Neural cell (in vitro differentiated cells): ENCODE results near the gene MAPK1IP1L. TPM values are rescaled to one million over a fixed set of nuclear protein-coding genes. Genes with fewer than 3 reads are reported as not detected.
"Not testable (repeated sequence)": the region's sequence is repeated elsewhere in the genome, so short reads cannot be mapped to it uniquely, and the experiment has no call there.

Experiments
- H2AFZ ChIP-seq: fragments of 200-600, 300-800 bp; sonication (generic), shearing (Covaris generic); 2 replicates; pipeline ENCODE4 v1.6.0; 2014; ENCODE audit warnings: low read depth, mild to moderate bottlenecking, antibody characterized with exemption, low read length, moderate library complexity
- H3F3A ChIP-seq: fragments of 200-600 bp; shearing (Covaris generic); 2 replicates; pipeline ENCODE4 v1.6.1; 2016; ENCODE audit warnings: mild to moderate bottlenecking, moderate library complexity, mixed read lengths, antibody characterized with exemption, low read length; ENCODE audit not compliant: insufficient read depth, poor library complexity, severe bottlenecking
- H3K27ac ChIP-seq: fragments of 200-600, 300-800 bp; sonication (generic), shearing (Covaris generic); 2 replicates; pipeline ENCODE4 v1.5.1; 2014; ENCODE audit warnings: mild to moderate bottlenecking, low read length, moderate library complexity
- H3K27me3 ChIP-seq: fragments of 300-800, 200-600 bp; sonication (generic), shearing (Covaris generic); 2 replicates; pipeline ENCODE4 v1.6.0; 2014; ENCODE audit warnings: mild to moderate bottlenecking, low read depth, low read length, moderate library complexity; ENCODE audit not compliant: insufficient read depth
- H3K36me3 ChIP-seq: fragments of 300-800, 200-600 bp; sonication (generic), shearing (Covaris generic); 2 replicates; pipeline ENCODE4 v1.5.1; 2014; ENCODE audit warnings: mild to moderate bottlenecking, antibody characterized with exemption, low read length, moderate library complexity; ENCODE audit not compliant: insufficient read depth
- H3K4me2 ChIP-seq: fragments of 300-800, 200-600 bp; sonication (generic), shearing (Covaris generic); 2 replicates; pipeline ENCODE4 v1.6.0; 2014; ENCODE audit warnings: mild to moderate bottlenecking, low read length
- H3K4me3 ChIP-seq: fragments of 300-800, 200-600 bp; sonication (generic), shearing (Covaris generic); 2 replicates; pipeline ENCODE4 v1.5.1; 2014; ENCODE audit warnings: mild to moderate bottlenecking, low read length, moderate library complexity
- H3K79me2 ChIP-seq: fragments of 200-600 bp; shearing (Covaris generic); replicated peaks from 2 replicates; pipeline ENCODE4 v1.6.0; 2014; ENCODE audit warnings: mild to moderate bottlenecking, low read length, moderate library complexity; ENCODE audit not compliant: insufficient read depth
- H3K9ac ChIP-seq: fragments of 300-800, 200-600 bp; sonication (generic), shearing (Covaris generic); 2 replicates; pipeline ENCODE4 v1.6.1; 2016; ENCODE audit warnings: mild to moderate bottlenecking, low read length, mixed read lengths
- H3K9me2 ChIP-seq: fragments of 200-600 bp; shearing (Covaris generic); 2 replicates; pipeline ENCODE4 v1.6.1; 2016; ENCODE audit warnings: mild to moderate bottlenecking, low read length, mixed read lengths; ENCODE audit not compliant: insufficient read depth
- H3K9me3 ChIP-seq: fragments of 200-600, 300-800 bp; sonication (generic), shearing (Covaris generic); 2 replicates; pipeline ENCODE4 v1.6.1; 2016; ENCODE audit warnings: mild to moderate bottlenecking, mixed run types, low read length, moderate library complexity, mixed read lengths
- H4K20me1 ChIP-seq: fragments of 200-600 bp; shearing (Covaris generic); 2 replicates; pipeline ENCODE4 v1.6.1; 2016; ENCODE audit warnings: mild to moderate bottlenecking, mixed run types; ENCODE audit not compliant: insufficient read depth
- EP300 ChIP-seq: fragments of 450-650 bp; conservative IDR thresholded peaks from 2 replicates; pipeline ENCODE4 v1.6.1; 2014; ENCODE audit warnings: antibody characterized with exemption, mild to moderate bottlenecking, moderate library complexity; ENCODE audit not compliant: poor library complexity, severe bottlenecking
- EZH2 ChIP-seq: fragments of 200-600, 300-800 bp; shearing (Covaris generic), sonication (generic); IDR thresholded peaks from 2 replicates; pipeline ENCODE4 v1.6.1; 2014; ENCODE audit warnings: antibody characterized with exemption, low read length, borderline replicate concordance, mild to moderate bottlenecking; ENCODE audit not compliant: insufficient read depth, poor library complexity, severe bottlenecking
- MXI1 ChIP-seq: fragments of 450-650 bp; conservative IDR thresholded peaks from 2 replicates; pipeline ENCODE4 v1.6.1; 2014; ENCODE audit warnings: antibody characterized with exemption, mild to moderate bottlenecking; ENCODE audit not compliant: poor library complexity, severe bottlenecking
- POLR2AphosphoS5 ChIP-seq: IDR thresholded peaks from 2 replicates; pipeline ENCODE4 v1.6.1; 2012
- RAD21 ChIP-seq: fragments of 450-650 bp; conservative IDR thresholded peaks from 2 replicates; pipeline ENCODE4 v1.6.1; 2014; ENCODE audit warnings: antibody characterized with exemption, mild to moderate bottlenecking, moderate library complexity
- REST ChIP-seq: IDR thresholded peaks from 2 replicates; pipeline ENCODE4 v1.6.1; 2012; ENCODE audit warnings: borderline replicate concordance
- SMC3 ChIP-seq: fragments of 450-650 bp; conservative IDR thresholded peaks from 2 replicates; pipeline ENCODE4 v1.6.1; 2014; ENCODE audit warnings: antibody characterized with exemption, mild to moderate bottlenecking, moderate library complexity; ENCODE audit not compliant: poor library complexity
- TAF1 ChIP-seq: IDR thresholded peaks from 2 replicates; pipeline ENCODE4 v1.6.1; 2012; ENCODE audit warnings: low read depth
- polyA plus RNA-seq: library from polyadenylated mRNA; depleted of rRNA; stranded (reverse); fragments of >200 nt; gene quantifications from 2 replicates; pipeline ENCODE4 v1.2.3, GENCODE V29; 2014
- TF ChIP-seq, protein P1 (sequence below): fragments of 450-650 bp; IDR thresholded peaks from 2 replicates; pipeline ENCODE4 v1.5.1; 2014; ENCODE audit warnings: antibody characterized with exemption, mild to moderate bottlenecking, moderate library complexity; ENCODE audit not compliant: poor library complexity, severe bottlenecking

Gene MAPK1IP1L
- polyA plus RNA-seq, 1 donor from 2014 or later = 35.4 TPM

- Histone ChIP-seq H3K9me3 (no peaks in the 10 kb centered on the region), H2AFZ (no peak overlapping the region), H4K20me1 (no peaks in the 10 kb centered on the region), H3K4me2 (peak overlapping the region; percentile 92), H3F3A (no peaks in the 10 kb centered on the region), H3K9ac (peak overlapping the region; percentile 82), H3K27me3 (no peaks in the 10 kb centered on the region), H3K4me3 (peak overlapping the region; percentile 79), H3K36me3 (peaks cover 3% of the 10 kb centered on the region), H3K9me2 (no peaks in the 10 kb centered on the region), H3K27ac (peak overlapping the region; percentile 90), H3K79me2 (peaks cover 68% of the 10 kb centered on the region)
- TF ChIP-seq MXI1 (no peak), SMC3 (no peak), POLR2AphosphoS5 (no peak), REST (no peak), TAF1 (no peak), RAD21 (no peak), EZH2 (no peak)
- TF ChIP-seq, protein P1, sequence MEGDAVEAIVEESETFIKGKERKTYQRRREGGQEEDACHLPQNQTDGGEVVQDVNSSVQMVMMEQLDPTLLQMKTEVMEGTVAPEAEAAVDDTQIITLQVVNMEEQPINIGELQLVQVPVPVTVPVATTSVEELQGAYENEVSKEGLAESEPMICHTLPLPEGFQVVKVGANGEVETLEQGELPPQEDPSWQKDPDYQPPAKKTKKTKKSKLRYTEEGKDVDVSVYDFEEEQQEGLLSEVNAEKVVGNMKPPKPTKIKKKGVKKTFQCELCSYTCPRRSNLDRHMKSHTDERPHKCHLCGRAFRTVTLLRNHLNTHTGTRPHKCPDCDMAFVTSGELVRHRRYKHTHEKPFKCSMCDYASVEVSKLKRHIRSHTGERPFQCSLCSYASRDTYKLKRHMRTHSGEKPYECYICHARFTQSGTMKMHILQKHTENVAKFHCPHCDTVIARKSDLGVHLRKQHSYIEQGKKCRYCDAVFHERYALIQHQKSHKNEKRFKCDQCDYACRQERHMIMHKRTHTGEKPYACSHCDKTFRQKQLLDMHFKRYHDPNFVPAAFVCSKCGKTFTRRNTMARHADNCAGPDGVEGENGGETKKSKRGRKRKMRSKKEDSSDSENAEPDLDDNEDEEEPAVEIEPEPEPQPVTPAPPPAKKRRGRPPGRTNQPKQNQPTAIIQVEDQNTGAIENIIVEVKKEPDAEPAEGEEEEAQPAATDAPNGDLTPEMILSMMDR = no peak
Measured at GRCh38 chr14:55028476-55028875, 23.0 kb upstream of the MAPK1IP1L start.

DNA sequence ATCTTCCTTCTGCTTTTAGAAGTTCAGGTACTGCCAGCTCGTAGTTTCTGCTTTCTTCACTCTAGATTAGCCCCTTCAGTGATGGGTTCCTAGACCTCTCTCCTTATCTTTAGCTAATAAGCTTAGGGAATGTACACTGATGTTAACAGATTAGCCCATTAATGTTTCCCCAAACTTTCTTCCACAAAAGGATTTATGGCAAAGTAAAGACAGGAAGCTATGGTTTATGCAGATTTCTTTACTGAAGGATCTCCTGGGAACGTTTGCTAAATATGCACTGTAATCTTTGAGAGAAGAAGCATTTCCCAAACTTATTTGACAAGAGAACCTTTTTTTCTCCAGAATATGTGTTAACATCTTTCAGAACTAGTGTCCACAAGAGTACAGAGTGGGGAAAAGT is 20.3 kb upstream of the MAPK1IP1L start:
- H3K9me3 ChIP-seq = no peaks in the 10 kb centered on the region
- H3K27me3 ChIP-seq = no peaks in the 10 kb centered on the region
- no peak overlapping the region for H3K4me2 ChIP-seq
- no peak overlapping the region for H2AFZ ChIP-seq
- H3K36me3 ChIP-seq = peaks cover 4% of the 10 kb centered on the region
- no peaks in the 10 kb centered on the region for H3F3A ChIP-seq
- TF ChIP-seq EZH2 (no peak), POLR2AphosphoS5 (no peak), EP300 (no peak), SMC3 (no peak), REST (no peak), MXI1 (no peak), TAF1 (no peak), RAD21 (no peak)
- TF ChIP-seq, protein P1 = no peak
- H3K4me3 ChIP-seq = peak overlapping the region; percentile 31
- no peak overlapping the region for H3K9ac ChIP-seq
- no peaks in the 10 kb centered on the region for H4K20me1 ChIP-seq
- H3K9me2 ChIP-seq = no peaks in the 10 kb centered on the region
- peaks cover 63% of the 10 kb centered on the region for H3K79me2 ChIP-seq
- no peak overlapping the region for H3K27ac ChIP-seq

DNA sequence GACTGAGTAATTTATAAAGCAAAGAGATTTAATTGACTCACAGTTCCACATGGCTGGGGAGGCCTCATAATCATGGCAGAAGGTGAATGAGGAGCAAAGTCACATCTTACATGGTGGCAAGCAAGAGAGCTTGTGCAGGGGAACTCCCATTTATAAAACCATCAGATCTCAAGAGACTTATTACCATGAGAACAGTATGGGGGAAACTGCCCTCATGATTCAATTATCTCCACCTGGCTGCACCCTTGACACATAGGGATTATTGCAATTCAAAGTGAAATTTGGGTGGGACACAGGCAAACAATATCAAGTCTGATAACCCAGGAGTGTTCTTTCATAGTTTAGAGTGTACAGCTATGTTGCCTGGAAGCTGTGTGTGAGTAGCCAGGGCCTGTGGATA is 13.5 kb upstream of the MAPK1IP1L start:
- H3K4me2 ChIP-seq, H3K27ac ChIP-seq, H3K27me3 ChIP-seq, H4K20me1 ChIP-seq, H3F3A ChIP-seq, H3K9me3 ChIP-seq, H2AFZ ChIP-seq, H3K4me3 ChIP-seq, H3K9ac ChIP-seq, H3K36me3 ChIP-seq, H3K9me2 ChIP-seq: not testable (repeated sequence)
- peaks cover 12% of the 10 kb centered on the region for H3K79me2 ChIP-seq
